NCI-H526 treated with DMSO at 0.1 percent for 48 hours (cell line): ENCODE results near the gene ANKRD44.
"Not testable (repeated sequence)": the region's sequence is repeated elsewhere in the genome, so short reads cannot be mapped to it uniquely, and the experiment has no call there.

Source experiments
- DNase-seq: peaks from one replicate; lab custom pipeline; 2025; lab: John Stamatoyannopoulos, UW

Gene ANKRD44

GRCh38 chr2:197073701-197074433 lies 236.7 kb downstream of the ANKRD44 start:
- DNase-seq: no peak

- no peak for DNase-seq
Measured at GRCh38 chr2:197073270-197073669, 237.3 kb downstream of the ANKRD44 start.

- DNase-seq: no peak
Measured at GRCh38 chr2:197072533-197072932, 238.0 kb downstream of the ANKRD44 start.

- no peak for DNase-seq
Measured at GRCh38 chr2:197071790-197072436, 238.7 kb downstream of the ANKRD44 start.

- no peak for DNase-seq
Measured at GRCh38 chr2:197071213-197071612, 239.4 kb downstream of the ANKRD44 start.

GRCh38 chr2:197069958-197070357 lies 240.6 kb downstream of the ANKRD44 start:
- no peak for DNase-seq

- DNase-seq: not testable (repeated sequence)
Measured at GRCh38 chr2:197062574-197062973, 248.0 kb downstream of the ANKRD44 start.

GRCh38 chr2:197059477-197059876 lies 251.1 kb downstream of the ANKRD44 start:
- no peak for DNase-seq

- no peak for DNase-seq
Measured at GRCh38 chr2:197058777-197059300, 251.7 kb downstream of the ANKRD44 start.

- no peak for DNase-seq
Measured at GRCh38 chr2:197057959-197058358, 252.6 kb downstream of the ANKRD44 start.

- DNase-seq: no peak
Measured at GRCh38 chr2:197055045-197055444, 255.5 kb downstream of the ANKRD44 start.

- no peak for DNase-seq
Measured at GRCh38 chr2:197054437-197054836, 256.1 kb downstream of the ANKRD44 start.

GRCh38 chr2:197052356-197052755 lies 258.2 kb downstream of the ANKRD44 start:
- no peak for DNase-seq

GRCh38 chr2:197045115-197045514 lies 265.5 kb downstream of the ANKRD44 start:
- no peak for DNase-seq

- no peak for DNase-seq
Measured at GRCh38 chr2:197042739-197043196, 267.8 kb downstream of the ANKRD44 start.

GRCh38 chr2:197037863-197038398 lies 272.6 kb downstream of the ANKRD44 start:
- no peak for DNase-seq

- no peak for DNase-seq
Measured at GRCh38 chr2:197035002-197035401, 275.6 kb downstream of the ANKRD44 start.

GRCh38 chr2:197034292-197034691 lies 276.3 kb downstream of the ANKRD44 start:
- DNase-seq: no peak

- DNase-seq: no peak
Measured at GRCh38 chr2:197033222-197033621, 277.4 kb downstream of the ANKRD44 start.

- DNase-seq: no peak
Measured at GRCh38 chr2:197031803-197032202, 278.8 kb downstream of the ANKRD44 start.

GRCh38 chr2:197030090-197030489 lies 280.5 kb downstream of the ANKRD44 start:
- no peak for DNase-seq

GRCh38 chr2:197028633-197029032 lies 281.9 kb downstream of the ANKRD44 start:
- DNase-seq: no peak

GRCh38 chr2:197028230-197028629 lies 282.4 kb downstream of the ANKRD44 start:
- DNase-seq: no peak
